ENCODE measurements around the gene RNF167. TPM values are rescaled to one million over a fixed set of nuclear protein-coding genes. Genes with fewer than 3 reads are reported as not detected.

Gene RNF167
- total and polyA plus RNA-seq, 2 donors (not counting 3 experiments of a cell fraction or from before 2014, with no cell fraction given): 60.2 to 87.6 TPM

GRCh38 chr17:4960279-4960922 lies 20.3 kb downstream of the RNF167 start:
- dilution Hi-C loops (cut with MboI; ENCODE audit: extremely low pct_ligation_motif_present, low sequenced_read_pairs) (no loop called here), intact Hi-C loops (cut with micrococcal nuclease) (no loop called here)
- Histone ChIP-seq H3K9me1 (replicated peaks; ENCODE audit: control insufficient read depth, extremely low read depth, insufficient read depth, low read length) (no peaks in the 10 kb centered on the region), H3K27ac (ENCODE audit: insufficient read depth, low read depth, low read length) (no peak overlapping the region), H3K4me3 (replicated peaks in 1 of 3; ENCODE audit: insufficient read depth in 1 of 3, low read depth in 1 of 3, low read length in 3 of 3) (no peak overlapping the region), H3K27me3 (ENCODE audit: control insufficient read depth in 2 of 2, insufficient read depth in 2 of 2, low read length in 2 of 2) (no peaks in the 10 kb centered on the region), H3K4me2 (ENCODE audit: insufficient read depth, low read length) (no peak overlapping the region), H4K20me1 (replicated peaks; ENCODE audit: control insufficient read depth, extremely low read depth, insufficient read depth, low read length) (no peaks in the 10 kb centered on the region), H3K9me3 (replicated peaks; ENCODE audit: control insufficient read depth, insufficient read depth, low read length) (no peaks in the 10 kb centered on the region), H3K4me1 (ENCODE audit: control insufficient read depth, extremely low read depth, insufficient read depth, low read length) (no peaks in the 10 kb centered on the region), H2AFZ (ENCODE audit: low read depth, low read length) (no peak overlapping the region), H3K79me2 (ENCODE audit: control insufficient read depth, insufficient read depth, low read length) (peaks cover 3% of the 10 kb centered on the region), H3K36me3 (ENCODE audit: control insufficient read depth in 2 of 2, extremely low read depth in 1 of 2, insufficient read depth in 2 of 2, low read length in 2 of 2) (peaks cover 2 to 7% of the 10 kb centered on the region in 2 experiments), H3K9ac (replicated peaks; ENCODE audit: extremely low read depth, insufficient read depth, low read length) (no peak overlapping the region)
- no peak for TF ChIP-seq MYC (IDR thresholded peaks at IDR 0.05; ENCODE audit: low read depth, low read length)
- TF ChIP-seq JUN (IDR thresholded peaks at IDR 0.05; ENCODE audit: borderline replicate concordance, insufficient read depth, insufficient read length, low read depth): no peak
- no peak for TF ChIP-seq POLR2AphosphoS5 (IDR thresholded peaks at IDR 0.05; ENCODE audit: insufficient read depth, low read depth, low read length)
- no peak for TF ChIP-seq CTCF (IDR thresholded peaks at IDR 0.05; ENCODE audit: extremely low read depth in 1 of 2, insufficient read depth in 1 of 2, low read depth in 1 of 2, low read length in 2 of 2)
- TF ChIP-seq GATA2 (IDR thresholded peaks at IDR 0.05; ENCODE audit: insufficient read depth, insufficient read length, low read depth, low read length): no peak
- no peak for TF ChIP-seq POLR2A (IDR thresholded peaks at IDR 0.05; ENCODE audit: low read depth, low read length)
- TF ChIP-seq MAX (IDR thresholded peaks at IDR 0.05; ENCODE audit: insufficient read depth, insufficient read length): no peak
- no peak for TF ChIP-seq FOS (IDR thresholded peaks at IDR 0.05; ENCODE audit: borderline replicate concordance, insufficient read depth, low read length)
- no peak for TF ChIP-seq EZH2 (IDR thresholded peaks at IDR 0.05; ENCODE audit: borderline replicate concordance, low read depth, low read length, severe bottlenecking)
- no peak for DNase-seq (ENCODE audit: low read depth, low spot score)
- no peak for FAIRE-seq
- ChIA-PET POLR2A (no interaction called here), CTCF (interaction anchor here (1.0 kb wide), 1 partner anchor 51 kb away, joined by 4 read pairs; no protein-coding TSS in a partner anchor)
- BruUV-seq (replicated peaks): no TSS peak

All from endothelial cell of umbilical vein (primary cell).